HUDEP-2 (cell line): Measurements from ENCODE around the gene FN3KRP.
"Not testable (repeated sequence)": the region's sequence is repeated elsewhere in the genome, so short reads cannot be mapped to it uniquely, and the experiment has no call there.

Experiments used
- DNase-seq, 76 experiments: peaks; one replicate each; lab custom pipeline; 2025; ENCODE audit not compliant: unreplicated experiment in 76 of 76; lab: John Stamatoyannopoulos, UW

Gene FN3KRP

GRCh38 chr17:82769041-82769440 is 52.5 kb downstream of the FN3KRP start:
- DNase-seq: no peak

DNA sequence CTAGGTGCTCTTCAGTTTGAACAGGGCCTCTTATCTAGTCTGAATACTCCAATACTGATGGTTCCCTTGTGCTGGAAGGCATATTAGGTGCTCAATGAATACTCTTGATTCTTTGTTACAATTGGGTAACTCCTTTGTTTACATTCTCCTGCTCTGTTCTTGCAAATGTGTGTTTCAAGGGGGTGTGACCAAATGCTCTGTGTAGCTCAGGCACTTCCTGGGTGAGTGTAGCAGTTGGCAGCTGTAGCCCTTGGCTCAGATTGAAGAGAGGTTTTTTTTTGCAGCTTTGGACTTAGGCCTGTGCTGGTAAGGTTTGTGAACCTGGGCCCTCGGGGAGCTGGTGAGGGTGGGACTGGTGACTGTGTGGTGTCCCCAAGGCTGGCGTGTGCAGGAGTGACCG is 55.5 kb downstream of the FN3KRP start:
- no peak for DNase-seq

GRCh38 chr17:82774456-82774855 is 58.0 kb downstream of the FN3KRP start:
- not testable (repeated sequence) for DNase-seq

DNA sequence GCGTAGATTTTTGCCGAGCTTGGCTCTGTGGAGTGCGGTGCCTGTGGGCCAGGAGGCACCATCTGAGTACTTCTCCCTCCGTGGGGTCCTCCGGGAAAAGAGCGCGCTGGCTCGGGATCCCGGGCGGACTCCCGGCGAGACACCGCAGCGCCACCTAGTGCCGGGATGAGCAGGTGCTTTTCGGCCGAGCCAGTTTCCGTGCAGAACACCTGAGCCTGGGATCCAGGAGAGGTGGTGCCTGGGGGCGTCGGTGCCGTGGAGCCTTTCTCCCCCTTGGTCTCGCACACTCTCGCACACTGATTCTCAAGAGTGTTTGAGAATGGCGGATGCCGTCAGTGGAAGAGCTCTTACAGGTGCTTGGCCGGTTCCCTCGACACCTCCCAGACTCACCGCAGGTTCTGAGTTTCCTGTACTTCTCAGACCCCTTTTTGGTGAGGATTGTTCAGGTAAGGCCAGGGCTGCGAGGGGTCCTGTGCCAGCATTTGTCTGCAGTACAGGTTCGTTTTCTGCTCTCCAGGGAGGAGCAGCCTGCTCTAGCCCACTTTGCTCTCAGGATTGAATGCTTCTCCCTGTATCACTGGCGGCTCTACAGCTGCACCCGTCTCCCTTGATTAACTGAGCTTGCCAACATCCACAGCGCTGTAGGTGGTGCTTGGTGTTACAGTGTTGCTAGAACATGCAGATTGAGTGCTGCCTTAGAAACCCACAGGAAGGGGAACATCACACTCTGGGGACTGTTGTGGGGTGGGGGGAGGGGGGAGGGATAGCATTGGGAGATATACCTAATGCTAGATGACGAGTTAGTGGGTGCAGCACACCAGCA is 58.7 kb downstream of the FN3KRP start:
- DNase-seq: peak in 15 of 76 experiments; percentile 7 to 41 (median 12)

GRCh38 chr17:82776454-82776853 is 59.9 kb downstream of the FN3KRP start:
- no peak for DNase-seq
